Retinal pigment epithelial cell (primary cell): ENCODE results near the gene MYO5B.
"Not testable (repeated sequence)": the region's sequence is repeated elsewhere in the genome, so short reads cannot be mapped to it uniquely, and the experiment has no call there.

Experiments
- DNase-seq: peaks from one replicate; pipeline ENCODE4 v3.0.0-alpha.2; 2010; ENCODE audit warnings: low read depth
- H3K4me3 ChIP-seq: 2 replicates; pipeline ENCODE4 v1.5.1; 2011; ENCODE audit warnings: mild to moderate bottlenecking, low read length, control low read depth, moderate library complexity
- TF ChIP-seq, protein P1 (sequence below): conservative IDR thresholded peaks from 2 replicates; pipeline ENCODE4 v1.5.1; 2011; ENCODE audit warnings: low read depth, low read length, control low read depth, inconsistent platforms

Gene MYO5B

DNA sequence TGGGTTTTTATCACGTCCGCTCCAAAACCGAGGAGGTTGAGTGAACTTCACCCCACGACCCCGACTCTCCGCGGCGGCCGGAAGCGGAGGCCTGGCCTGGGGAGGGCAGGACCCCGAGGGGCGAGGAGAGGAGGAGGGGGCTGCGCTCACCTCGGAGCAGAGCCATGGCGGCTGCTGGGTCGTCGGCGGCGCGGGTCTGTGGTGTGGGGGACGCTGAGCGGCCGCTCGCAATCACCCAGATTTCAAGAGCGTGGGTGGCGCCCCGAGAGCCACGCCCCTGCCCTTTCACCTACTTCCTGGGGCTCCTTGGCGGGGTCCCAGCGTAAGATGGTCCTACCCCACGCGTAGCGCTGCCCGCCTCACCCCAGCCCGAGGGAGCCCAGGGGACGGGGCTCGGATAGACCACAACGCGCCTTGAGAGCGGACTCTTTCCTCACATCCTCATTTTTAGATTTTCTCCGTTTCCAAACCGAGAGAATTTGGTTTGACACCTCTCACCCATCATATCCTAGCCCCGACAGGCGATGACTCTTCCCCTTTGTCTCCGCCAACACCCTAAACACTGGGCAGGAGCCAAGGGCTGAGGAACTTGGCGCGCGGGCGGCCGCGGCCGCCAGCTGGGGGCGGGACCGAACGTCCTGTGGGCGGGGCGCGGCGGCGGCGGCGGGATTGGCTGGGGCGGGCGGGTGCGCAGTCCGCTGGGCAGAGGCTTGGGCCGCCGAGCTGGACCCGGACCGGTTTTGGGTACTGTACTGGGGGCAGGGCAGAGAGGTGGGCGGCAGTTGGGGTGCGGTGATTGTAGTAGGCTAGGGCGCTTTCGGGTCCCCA is 381.4 kb downstream of the MYO5B start, which contains the start of gene ACAA2:
Gene ACAA2 (minus strand): TSS at position 215 of the 828 bp plus-strand sequence. CDS start 49 bp downstream, at position 166.
- H3K4me3 ChIP-seq = peak within 1 kb of the TSS; percentile 80
- DNase-seq = no peak
- TF ChIP-seq, protein P1, sequence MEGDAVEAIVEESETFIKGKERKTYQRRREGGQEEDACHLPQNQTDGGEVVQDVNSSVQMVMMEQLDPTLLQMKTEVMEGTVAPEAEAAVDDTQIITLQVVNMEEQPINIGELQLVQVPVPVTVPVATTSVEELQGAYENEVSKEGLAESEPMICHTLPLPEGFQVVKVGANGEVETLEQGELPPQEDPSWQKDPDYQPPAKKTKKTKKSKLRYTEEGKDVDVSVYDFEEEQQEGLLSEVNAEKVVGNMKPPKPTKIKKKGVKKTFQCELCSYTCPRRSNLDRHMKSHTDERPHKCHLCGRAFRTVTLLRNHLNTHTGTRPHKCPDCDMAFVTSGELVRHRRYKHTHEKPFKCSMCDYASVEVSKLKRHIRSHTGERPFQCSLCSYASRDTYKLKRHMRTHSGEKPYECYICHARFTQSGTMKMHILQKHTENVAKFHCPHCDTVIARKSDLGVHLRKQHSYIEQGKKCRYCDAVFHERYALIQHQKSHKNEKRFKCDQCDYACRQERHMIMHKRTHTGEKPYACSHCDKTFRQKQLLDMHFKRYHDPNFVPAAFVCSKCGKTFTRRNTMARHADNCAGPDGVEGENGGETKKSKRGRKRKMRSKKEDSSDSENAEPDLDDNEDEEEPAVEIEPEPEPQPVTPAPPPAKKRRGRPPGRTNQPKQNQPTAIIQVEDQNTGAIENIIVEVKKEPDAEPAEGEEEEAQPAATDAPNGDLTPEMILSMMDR = no peak

DNA sequence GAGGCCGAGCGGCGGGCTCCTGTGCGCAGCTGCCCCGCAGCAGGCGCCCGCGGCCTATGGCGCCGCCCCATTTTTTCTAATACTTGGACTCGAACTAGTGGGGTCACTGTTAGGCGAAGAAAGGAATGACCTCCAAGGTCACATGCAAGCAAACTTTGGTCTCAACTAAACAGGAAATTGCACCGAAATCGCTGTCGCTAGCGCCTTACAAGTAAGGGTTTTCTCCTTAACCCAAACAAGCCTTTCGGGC is 382.0 kb downstream of the MYO5B start:
- TF ChIP-seq, protein P1 = no peak
- peak overlapping the region; percentile 80 for H3K4me3 ChIP-seq
- no peak for DNase-seq

DNA sequence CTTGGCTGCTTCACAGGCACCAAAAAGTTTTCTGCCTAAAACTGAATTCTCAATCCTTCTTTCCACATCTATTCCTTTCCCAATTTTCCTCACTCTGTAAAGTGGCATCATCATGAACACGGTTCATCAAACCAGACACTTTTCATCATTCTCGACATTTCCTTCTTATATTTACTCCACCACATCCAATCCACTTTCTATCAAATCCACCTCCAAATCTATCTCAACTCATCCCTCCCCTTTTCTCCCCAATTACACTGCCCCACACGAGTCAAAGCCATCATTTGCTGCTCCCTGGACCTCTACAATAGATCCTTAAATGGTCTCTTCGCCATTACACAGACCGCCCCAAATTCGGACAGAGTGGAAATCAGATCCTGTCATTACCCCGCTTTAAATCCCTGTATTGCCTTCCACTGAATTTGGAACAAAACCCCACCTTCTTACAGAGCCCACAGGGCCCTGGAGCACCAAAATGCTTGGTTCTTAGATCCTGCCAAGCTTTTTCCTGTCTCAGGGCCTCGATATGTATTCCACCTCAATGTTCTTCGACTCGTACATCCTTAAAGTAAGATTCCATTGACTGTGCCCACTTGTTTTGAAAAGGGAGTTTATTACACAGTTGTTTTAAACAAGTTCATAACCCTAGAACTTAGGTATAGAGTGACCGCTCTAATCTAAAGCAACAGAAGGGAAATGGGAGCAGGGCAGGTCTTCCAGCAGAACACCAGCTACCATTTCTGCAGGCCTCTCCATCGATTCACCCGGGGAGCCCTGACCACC is 382.5 kb downstream of the MYO5B start:
- DNase-seq = no peak
- TF ChIP-seq, protein P1 = no peak
- H3K4me3 ChIP-seq = peak overlapping the region; percentile 80

DNA sequence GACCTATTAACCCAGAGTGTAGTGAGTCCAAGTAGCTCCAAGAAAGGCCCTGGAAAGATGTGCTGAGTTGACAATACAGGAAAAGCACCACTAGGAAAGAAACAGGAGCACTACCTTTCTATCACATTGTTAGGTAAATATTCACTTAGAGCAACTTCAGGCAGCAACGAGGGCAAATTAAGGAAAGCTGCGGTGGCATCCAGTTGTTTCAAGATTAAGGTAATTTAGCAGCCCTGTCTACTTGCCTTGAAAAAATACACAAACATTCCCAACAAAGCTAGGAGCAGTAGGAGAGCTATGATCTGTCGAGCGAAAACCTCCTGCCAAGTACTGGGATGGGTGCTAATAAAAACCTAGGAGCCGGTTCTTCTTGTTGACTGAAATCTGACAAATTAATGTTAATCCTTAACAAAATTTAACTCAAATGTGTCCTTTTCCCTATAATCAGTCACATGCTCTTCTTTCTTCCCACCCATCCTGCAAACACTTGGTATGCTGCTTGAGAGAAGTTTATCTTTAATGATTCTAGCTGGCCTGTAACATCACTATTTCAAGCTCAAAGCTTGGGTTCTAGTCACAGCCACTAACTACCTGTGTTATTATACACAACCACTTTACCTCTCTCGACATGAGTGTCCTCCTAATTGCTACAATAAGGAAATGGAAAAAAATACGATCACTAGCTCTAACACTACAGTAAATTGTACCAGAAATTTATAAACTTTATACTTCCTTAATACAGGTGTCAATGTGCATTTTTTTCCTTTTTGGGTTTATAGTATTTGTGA is 383.6 kb downstream of the MYO5B start:
- TF ChIP-seq, protein P1 = no peak
- no peak overlapping the region for H3K4me3 ChIP-seq
- no peak for DNase-seq

DNA sequence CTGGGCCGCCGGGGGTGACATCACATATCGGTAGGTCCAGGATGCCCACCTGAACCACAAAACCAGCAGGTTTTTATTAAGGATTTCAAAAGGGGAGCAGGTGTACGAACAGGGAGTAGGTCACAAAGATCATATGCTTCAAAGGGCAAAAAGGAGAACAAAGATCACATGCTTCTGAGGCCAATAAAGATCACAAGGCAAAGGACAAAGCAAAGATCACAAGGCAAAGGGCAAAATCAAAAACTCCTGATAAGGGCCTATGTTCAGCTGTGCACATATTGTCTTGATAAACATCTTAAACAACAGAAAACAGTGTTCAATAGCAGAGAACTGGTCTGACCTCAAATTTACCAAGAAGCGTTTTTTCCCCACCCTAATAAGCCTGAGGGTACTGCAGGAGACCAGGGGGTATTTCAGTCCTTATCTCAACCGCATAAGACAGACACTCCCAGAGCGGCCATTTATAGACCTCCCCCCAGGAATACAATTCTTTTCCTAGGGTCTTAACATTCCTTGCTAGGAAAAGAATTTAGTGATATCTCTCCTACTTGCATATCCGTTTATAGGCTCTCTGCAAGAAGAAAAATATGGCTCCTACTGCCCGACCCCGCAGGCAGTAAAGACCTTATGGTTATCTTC is 386.3 kb downstream of the MYO5B start:
- not testable (repeated sequence) for H3K4me3 ChIP-seq

DNA sequence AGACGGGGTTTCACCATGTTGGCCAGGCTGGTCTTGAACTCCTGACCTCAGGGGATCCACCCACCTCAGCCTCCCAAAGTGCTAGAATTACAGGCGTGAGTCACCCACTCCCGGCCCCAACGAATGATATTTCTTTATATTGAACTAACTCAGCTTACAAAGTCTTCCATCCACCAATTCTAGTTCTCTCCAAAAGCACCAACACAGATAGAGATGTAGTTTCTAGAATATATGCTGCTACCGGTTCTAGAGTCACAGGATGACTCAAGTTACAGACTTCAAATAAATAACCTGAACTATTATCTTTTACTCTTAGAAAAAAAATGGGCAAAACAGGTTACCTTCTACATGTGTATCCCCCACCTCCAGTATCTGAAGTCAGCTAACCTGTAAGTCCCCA is 390.9 kb downstream of the MYO5B start:
- no peak for DNase-seq
- TF ChIP-seq, protein P1 = no peak
- no peak overlapping the region for H3K4me3 ChIP-seq

More for the DNA sequence above, 386.3 kb downstream of the MYO5B start:
- DNase-seq = not testable (repeated sequence)

DNA sequence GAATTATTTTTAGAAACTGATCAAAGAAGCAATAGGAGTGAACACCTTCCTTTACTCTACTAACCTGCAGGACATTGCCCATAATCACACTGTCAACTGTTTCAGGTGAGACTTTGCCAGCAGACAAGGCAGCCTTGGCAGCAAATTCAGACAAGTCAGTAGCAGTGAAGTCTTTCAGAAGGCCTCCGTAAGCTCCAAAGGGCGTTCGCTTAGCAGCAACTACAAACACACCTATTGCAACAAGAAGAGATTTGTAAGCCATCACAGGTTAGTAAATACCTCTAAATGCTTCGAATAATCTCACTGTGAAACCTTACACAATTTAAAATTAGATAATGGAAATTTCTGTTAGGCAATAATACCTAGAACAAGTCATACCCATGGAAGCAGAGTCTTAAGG is 392.3 kb downstream of the MYO5B start:
- H3K4me3 ChIP-seq = no peak overlapping the region
- TF ChIP-seq, protein P1 = no peak
- DNase-seq = no peak

DNA sequence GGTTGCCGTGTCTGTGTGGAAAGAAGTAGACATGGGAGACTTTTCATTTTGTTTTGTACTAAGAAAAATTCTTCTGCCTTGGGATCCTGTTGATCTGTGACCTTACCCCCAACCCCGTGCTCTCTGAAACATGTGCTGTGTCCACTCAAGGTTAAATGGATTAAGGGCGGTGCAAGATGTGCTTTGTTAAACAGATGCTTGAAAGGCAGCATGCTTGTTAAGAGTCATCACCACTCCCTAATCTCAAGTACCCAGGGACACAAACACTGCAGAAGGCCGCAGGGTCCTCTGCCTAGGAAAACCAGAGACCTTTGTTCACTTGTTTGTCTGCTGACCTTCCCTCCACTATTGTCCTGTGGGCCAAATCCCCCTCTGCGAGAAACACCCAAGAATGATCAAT is 394.5 kb downstream of the MYO5B start:
- DNase-seq = not testable (repeated sequence)

DNA sequence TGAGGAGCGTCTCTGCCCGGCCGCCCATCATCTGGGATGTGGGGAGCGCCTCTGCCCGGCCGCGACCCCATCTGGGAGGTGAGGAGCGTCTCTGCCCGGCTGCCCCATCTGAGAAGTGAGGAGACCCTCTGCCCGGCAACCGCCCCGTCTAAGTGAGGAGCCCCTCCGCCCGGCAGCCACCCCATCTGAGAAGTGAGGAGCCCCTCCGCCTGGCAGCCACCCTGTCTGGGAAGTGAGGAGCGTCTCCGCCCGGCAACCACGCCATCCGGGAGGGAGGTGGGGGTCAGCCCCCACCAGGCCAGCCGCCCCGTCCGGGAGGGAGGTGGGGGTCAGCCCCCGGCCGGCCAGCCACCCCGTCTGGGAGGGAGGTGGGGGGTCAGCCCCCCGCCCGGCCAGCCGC is 395.1 kb downstream of the MYO5B start:
- DNase-seq, H3K4me3 ChIP-seq: not testable (repeated sequence)

More for the DNA sequence above, 394.5 kb downstream of the MYO5B start:
- not testable (repeated sequence) for H3K4me3 ChIP-seq
